Bone marrow (tissue), 2 donors: ENCODE measurements around the gene ENPP7.

ENCODE experiments used
- DNase-seq, 2 donors: peaks; one replicate each; lab custom pipeline; 2025; lab: John Stamatoyannopoulos, UW

Gene ENPP7

GRCh38 chr17:79791735-79792161 is 61.0 kb downstream of the ENPP7 start:
- no peak for DNase-seq
